ENCODE measurements around the gene PKDCC. TPM values are rescaled to one million over a fixed set of nuclear protein-coding genes. Genes with fewer than 3 reads are reported as not detected.

Gene PKDCC
- total and polyA plus RNA-seq, 2 donors, result 25.1 to 77.8 TPM

- DNase-seq (ENCODE audit: low read depth in 6 of 9, low spot score in 9 of 9), result peak in 5 of 9 donors; percentile 45 to 81 (median 63)
- peak overlapping the region; percentile 66 to 89 for H3K27ac ChIP-seq (ENCODE audit: low read depth in 1 of 2, low read length in 1 of 2)
- peaks cover 0 to 14% of the 10 kb centered on the region in 2 donors for H3K27me3 ChIP-seq (ENCODE audit: control insufficient read depth in 2 of 2, insufficient read depth in 1 of 2, low read length in 1 of 2)
- peaks cover 0 to 13% of the 10 kb centered on the region in 2 donors for H3K9me3 ChIP-seq (ENCODE audit: control insufficient read depth in 2 of 2, insufficient read depth in 1 of 2, low read length in 1 of 2)
- no peaks in the 10 kb centered on the region for H3K36me3 ChIP-seq (ENCODE audit: control insufficient read depth in 2 of 2, insufficient read depth in 2 of 2, low read length in 1 of 2)
- WGBS, result 91% methylated on average over 9 of the region's 9 CpGs
- peaks cover 44 to 61% of the 10 kb centered on the region in 2 donors for H3K4me1 ChIP-seq (ENCODE audit: control insufficient read depth in 2 of 2, insufficient read depth in 2 of 2, low read length in 2 of 2)
- no peak overlapping the region for H3K4me3 ChIP-seq (ENCODE audit: low read length in 2 of 2)
These were observed 51.0 kb downstream of the PKDCC start for GRCh38 chr2:42098571-42099437.

GRCh38 chr2:42099438-42100173 lies 51.8 kb downstream of the PKDCC start:
- Histone ChIP-seq H3K27ac (ENCODE audit: low read depth in 1 of 2, low read length in 1 of 2) (peak overlapping the region; percentile 66 to 89), H3K27me3 (ENCODE audit: control insufficient read depth in 2 of 2, insufficient read depth in 1 of 2, low read length in 1 of 2) (peaks cover 0 to 14% of the 10 kb centered on the region in 2 donors), H3K9me3 (ENCODE audit: control insufficient read depth in 2 of 2, insufficient read depth in 1 of 2, low read length in 1 of 2) (peaks cover 0 to 13% of the 10 kb centered on the region in 2 donors), H3K36me3 (ENCODE audit: control insufficient read depth in 2 of 2, insufficient read depth in 2 of 2, low read length in 1 of 2) (no peaks in the 10 kb centered on the region), H3K4me1 (ENCODE audit: control insufficient read depth in 2 of 2, insufficient read depth in 2 of 2, low read length in 2 of 2) (peaks cover 51 to 69% of the 10 kb centered on the region in 2 donors), H3K4me3 (ENCODE audit: low read length in 2 of 2) (no peak overlapping the region)
- DNase-seq (ENCODE audit: low read depth in 6 of 9, low spot score in 9 of 9), result peak in 1 of 9 donors; percentile 45
- 91% methylated on average over 6 of the region's 6 CpGs for WGBS

- Histone ChIP-seq H3K4me3 (ENCODE audit: low read length in 2 of 2) (no peak overlapping the region), H3K27me3 (ENCODE audit: control insufficient read depth in 2 of 2, insufficient read depth in 1 of 2, low read length in 1 of 2) (peaks cover 0 to 14% of the 10 kb centered on the region in 2 donors), H3K4me1 (ENCODE audit: control insufficient read depth in 2 of 2, insufficient read depth in 2 of 2, low read length in 2 of 2) (peaks cover 62 to 80% of the 10 kb centered on the region in 2 donors), H3K9me3 (ENCODE audit: control insufficient read depth in 2 of 2, insufficient read depth in 1 of 2, low read length in 1 of 2) (peaks cover 0 to 13% of the 10 kb centered on the region in 2 donors), H3K36me3 (ENCODE audit: control insufficient read depth in 2 of 2, insufficient read depth in 2 of 2, low read length in 1 of 2) (no peaks in the 10 kb centered on the region), H3K27ac (ENCODE audit: low read depth in 1 of 2, low read length in 1 of 2) (no peak overlapping the region)
- DNase-seq (ENCODE audit: low read depth in 6 of 9, low spot score in 9 of 9), result no peak
- WGBS, result 86% methylated on average over 20 of the region's 20 CpGs
These were observed 52.9 kb downstream of the PKDCC start for GRCh38 chr2:42100683-42101205.

GRCh38 chr2:42101206-42102023 lies 53.6 kb downstream of the PKDCC start:
- H3K4me1 ChIP-seq (ENCODE audit: control insufficient read depth in 2 of 2, insufficient read depth in 2 of 2, low read length in 2 of 2), result peaks cover 69 to 87% of the 10 kb centered on the region in 2 donors
- 9% methylated on average over 77 of the region's 77 CpGs for WGBS
- DNase-seq (ENCODE audit: low read depth in 6 of 9, low spot score in 9 of 9), result peak in 2 of 9 donors; percentile 42 to 65

GRCh38 chr2:42102024-42102590 lies 54.3 kb downstream of the PKDCC start:
- DNase-seq (ENCODE audit: low read depth in 6 of 9, low spot score in 9 of 9), result peak in 4 of 9 donors; percentile 37 to 82 (median 66)
- Histone ChIP-seq H3K27ac (ENCODE audit: low read depth in 1 of 2, low read length in 1 of 2) (peak overlapping the region; percentile 81 to 89), H3K4me1 (ENCODE audit: control insufficient read depth in 2 of 2, insufficient read depth in 2 of 2, low read length in 2 of 2) (peaks cover 76 to 94% of the 10 kb centered on the region in 2 donors), H3K36me3 (ENCODE audit: control insufficient read depth in 2 of 2, insufficient read depth in 2 of 2, low read length in 1 of 2) (no peaks in the 10 kb centered on the region), H3K27me3 (ENCODE audit: control insufficient read depth in 2 of 2, insufficient read depth in 1 of 2, low read length in 1 of 2) (peaks cover 0 to 14% of the 10 kb centered on the region in 2 donors), H3K9me3 (ENCODE audit: control insufficient read depth in 2 of 2, insufficient read depth in 1 of 2, low read length in 1 of 2) (peaks cover 0 to 13% of the 10 kb centered on the region in 2 donors), H3K4me3 (ENCODE audit: low read length in 2 of 2) (peak overlapping the region; percentile 31 to 47)
- 2% methylated on average over 33 of the region's 33 CpGs for WGBS

More at GRCh38 chr2:42101206-42102023, 53.6 kb downstream of the PKDCC start:
- Histone ChIP-seq H3K36me3 (ENCODE audit: control insufficient read depth in 2 of 2, insufficient read depth in 2 of 2, low read length in 1 of 2) (no peaks in the 10 kb centered on the region), H3K4me3 (ENCODE audit: low read length in 2 of 2) (peak overlapping the region; percentile 31 to 47), H3K27ac (ENCODE audit: low read depth in 1 of 2, low read length in 1 of 2) (peak overlapping the region; percentile 81 to 89), H3K27me3 (ENCODE audit: control insufficient read depth in 2 of 2, insufficient read depth in 1 of 2, low read length in 1 of 2) (peaks cover 0 to 14% of the 10 kb centered on the region in 2 donors), H3K9me3 (ENCODE audit: control insufficient read depth in 2 of 2, insufficient read depth in 1 of 2, low read length in 1 of 2) (peaks cover 0 to 13% of the 10 kb centered on the region in 2 donors)

- peaks cover 0 to 13% of the 10 kb centered on the region in 2 donors for H3K9me3 ChIP-seq (ENCODE audit: control insufficient read depth in 2 of 2, insufficient read depth in 1 of 2, low read length in 1 of 2)
- DNase-seq (ENCODE audit: low read depth in 6 of 9, low spot score in 9 of 9), result peak in 3 of 9 donors; percentile 38 to 60 (median 41)
- H3K27me3 ChIP-seq (ENCODE audit: control insufficient read depth in 2 of 2, insufficient read depth in 1 of 2, low read length in 1 of 2), result peaks cover 0 to 14% of the 10 kb centered on the region in 2 donors
- peak overlapping the region; percentile 81 to 89 for H3K27ac ChIP-seq (ENCODE audit: low read depth in 1 of 2, low read length in 1 of 2)
- H3K36me3 ChIP-seq (ENCODE audit: control insufficient read depth in 2 of 2, insufficient read depth in 2 of 2, low read length in 1 of 2), result no peaks in the 10 kb centered on the region
- WGBS, result 34% methylated on average over 25 of the region's 25 CpGs
- peaks cover 79 to 93% of the 10 kb centered on the region in 2 donors for H3K4me1 ChIP-seq (ENCODE audit: control insufficient read depth in 2 of 2, insufficient read depth in 2 of 2, low read length in 2 of 2)
- peak overlapping the region; percentile 31 to 47 for H3K4me3 ChIP-seq (ENCODE audit: low read length in 2 of 2)
These were observed 55.0 kb downstream of the PKDCC start for GRCh38 chr2:42102591-42103450.

GRCh38 chr2:42103829-42104228 lies 56.0 kb downstream of the PKDCC start:
- Histone ChIP-seq H3K4me1 (ENCODE audit: control insufficient read depth in 2 of 2, insufficient read depth in 2 of 2, low read length in 2 of 2) (peaks cover 73 to 88% of the 10 kb centered on the region in 2 donors), H3K27ac (ENCODE audit: low read depth in 1 of 2, low read length in 1 of 2) (peak overlapping the region; percentile 31 to 92), H3K9me3 (ENCODE audit: control insufficient read depth in 2 of 2, insufficient read depth in 1 of 2, low read length in 1 of 2) (peaks cover 0 to 13% of the 10 kb centered on the region in 2 donors), H3K27me3 (ENCODE audit: control insufficient read depth in 2 of 2, insufficient read depth in 1 of 2, low read length in 1 of 2) (peaks cover 0 to 14% of the 10 kb centered on the region in 2 donors), H3K36me3 (ENCODE audit: control insufficient read depth in 2 of 2, insufficient read depth in 2 of 2, low read length in 1 of 2) (no peaks in the 10 kb centered on the region), H3K4me3 (ENCODE audit: low read length in 2 of 2) (no peak overlapping the region)
- WGBS, result 83% methylated on average over 3 of the region's 3 CpGs
- no peak for DNase-seq (ENCODE audit: low read depth in 6 of 9, low spot score in 9 of 9)

Measured in thymus (tissue), 11 donors.